Karpas-422 (cell line): Measurements from ENCODE around the gene SEL1L3. TPM values are rescaled to one million over a fixed set of nuclear protein-coding genes. Genes with fewer than 3 reads are reported as not detected.

ENCODE experiments used
- DNase-seq: peaks from one replicate; pipeline ENCODE4 v3.0.0-alpha.2; 2015
- H2AFZ ChIP-seq: fragments of 200-600 bp; sonication (generic); 2 replicates; pipeline ENCODE4 v1.6.1; 2014; ENCODE audit warnings: antibody characterized with exemption, low read length, mixed read lengths
- H3K27ac ChIP-seq: fragments of 200-600 bp; sonication (generic); 2 replicates; pipeline ENCODE4 v1.5.1; 2014; ENCODE audit warnings: mild to moderate bottlenecking, low read length, moderate library complexity
- H3K27me3 ChIP-seq: fragments of 200-600 bp; sonication (generic); 2 replicates; pipeline ENCODE4 v1.6.1; 2014; ENCODE audit warnings: low read length, mixed read lengths
- H3K36me3 ChIP-seq: fragments of 200-600 bp; sonication (generic); 2 replicates; pipeline ENCODE4 v1.6.1; 2014; ENCODE audit warnings: low read length, mixed read lengths; ENCODE audit not compliant: insufficient read depth
- H3K4me1 ChIP-seq: fragments of 200-600 bp; sonication (generic); 2 replicates; pipeline ENCODE4 v1.6.1; 2014; ENCODE audit warnings: mild to moderate bottlenecking, low read length, mixed read lengths
- H3K4me2 ChIP-seq: fragments of 200-600 bp; sonication (generic); 2 replicates; pipeline ENCODE4 v1.6.1; 2014; ENCODE audit warnings: low read length, low read depth, mild to moderate bottlenecking; ENCODE audit not compliant: poor library complexity, severe bottlenecking
- H3K4me3 ChIP-seq: fragments of 200-600 bp; sonication (generic); 2 replicates; pipeline ENCODE4 v1.5.1; 2014; ENCODE audit warnings: mild to moderate bottlenecking, antibody characterized with exemption, low read length, mixed read lengths
- H3K79me2 ChIP-seq: fragments of 200-600 bp; sonication (generic); 2 replicates; pipeline ENCODE4 v1.6.1; 2014; ENCODE audit warnings: mild to moderate bottlenecking, low read length, mixed read lengths
- H3K9ac ChIP-seq: fragments of 200-600 bp; sonication (generic); 2 replicates; pipeline ENCODE4 v1.6.0; 2014; ENCODE audit warnings: low read length
- H3K9me2 ChIP-seq: fragments of 200-600 bp; sonication (generic), shearing (Covaris generic); replicated peaks from 2 replicates; pipeline ENCODE4 v1.6.0; 2014; ENCODE audit warnings: mild to moderate bottlenecking, low read length, moderate library complexity; ENCODE audit not compliant: insufficient read depth
- H3K9me3 ChIP-seq: fragments of 300-700, 200-600 bp; sonication (generic); 2 replicates; pipeline ENCODE4 v1.6.1; 2014; ENCODE audit warnings: low read length, mixed read lengths
- H4K20me1 ChIP-seq: fragments of 200-600 bp; sonication (generic); 2 replicates; pipeline ENCODE4 v1.6.1; 2014; ENCODE audit warnings: mild to moderate bottlenecking, antibody characterized with exemption, low read length, low read depth; ENCODE audit not compliant: insufficient read depth
- total RNA-seq: library from RNA; depleted of rRNA; stranded (reverse); fragments of >200 nt; shearing (Covaris generic); gene quantifications from 2 replicates; pipeline ENCODE4 v1.2.3, GENCODE V29; 2014; ENCODE audit warnings: low replicate concordance

Gene SEL1L3
- total RNA-seq, 1 experiment from 2014 or later = 271 TPM

- peaks cover 12% of the 10 kb centered on the region for H3K4me1 ChIP-seq
- H3K79me2 ChIP-seq = peaks cover 36% of the 10 kb centered on the region
- no peaks in the 10 kb centered on the region for H3K27me3 ChIP-seq
- H3K4me2 ChIP-seq = no peak overlapping the region
- H2AFZ ChIP-seq = no peak overlapping the region
- H3K4me3 ChIP-seq = no peak overlapping the region
- no peak overlapping the region for H3K27ac ChIP-seq
- H3K36me3 ChIP-seq = peaks cover 83% of the 10 kb centered on the region
- no peaks in the 10 kb centered on the region for H3K9me3 ChIP-seq
- H3K9me2 ChIP-seq = no peaks in the 10 kb centered on the region
- DNase-seq = no peak
- H4K20me1 ChIP-seq = peaks cover 3% of the 10 kb centered on the region; the same call in 1 of the 2 replicates
- no peak overlapping the region for H3K9ac ChIP-seq
Observed at GRCh38 chr4:25816591-25817058, 46.2 kb downstream of the SEL1L3 start.

GRCh38 chr4:25815586-25815985, 47.2 kb downstream of the SEL1L3 start:
- peaks cover 3% of the 10 kb centered on the region; the same call in 1 of the 2 replicates for H4K20me1 ChIP-seq
- H3K4me2 ChIP-seq = no peak overlapping the region
- H3K4me3 ChIP-seq = no peak overlapping the region
- H3K36me3 ChIP-seq = peaks cover 83% of the 10 kb centered on the region
- peaks cover 40% of the 10 kb centered on the region for H3K79me2 ChIP-seq
- no peak for DNase-seq
- no peaks in the 10 kb centered on the region for H3K27me3 ChIP-seq
- no peaks in the 10 kb centered on the region for H3K9me2 ChIP-seq
- no peak overlapping the region for H3K9ac ChIP-seq
- peaks cover 12% of the 10 kb centered on the region for H3K4me1 ChIP-seq
- H3K27ac ChIP-seq = no peak overlapping the region
- H3K9me3 ChIP-seq = no peaks in the 10 kb centered on the region
- no peak overlapping the region for H2AFZ ChIP-seq

GRCh38 chr4:25814301-25815136, 48.3 kb downstream of the SEL1L3 start:
- Histone ChIP-seq H3K4me2 (no peak overlapping the region), H3K27me3 (no peaks in the 10 kb centered on the region), H3K4me1 (peaks cover 3% of the 10 kb centered on the region; the same call in 1 of the 2 replicates), H3K79me2 (peaks cover 40% of the 10 kb centered on the region), H3K4me3 (no peak overlapping the region), H3K27ac (no peak overlapping the region), H4K20me1 (peaks cover 3% of the 10 kb centered on the region; the same call in 1 of the 2 replicates), H3K36me3 (peaks cover 84% of the 10 kb centered on the region), H3K9ac (no peak overlapping the region), H3K9me3 (no peaks in the 10 kb centered on the region), H3K9me2 (no peaks in the 10 kb centered on the region), H2AFZ (no peak overlapping the region)
- DNase-seq = no peak

GRCh38 chr4:25813448-25814106, 49.2 kb downstream of the SEL1L3 start:
- H3K79me2 ChIP-seq = peaks cover 40% of the 10 kb centered on the region
- DNase-seq = no peak
- peaks cover 3% of the 10 kb centered on the region; the same call in 1 of the 2 replicates for H4K20me1 ChIP-seq
- no peaks in the 10 kb centered on the region for H3K9me3 ChIP-seq
- no peak overlapping the region for H3K4me2 ChIP-seq
- H3K9ac ChIP-seq = no peak overlapping the region
- no peaks in the 10 kb centered on the region for H3K27me3 ChIP-seq
- no peak overlapping the region for H3K4me3 ChIP-seq
- no peak overlapping the region for H2AFZ ChIP-seq
- H3K4me1 ChIP-seq = no peaks in the 10 kb centered on the region
- H3K9me2 ChIP-seq = no peaks in the 10 kb centered on the region
- H3K27ac ChIP-seq = no peak overlapping the region
- peaks cover 76% of the 10 kb centered on the region for H3K36me3 ChIP-seq

GRCh38 chr4:25811841-25812240, 50.9 kb downstream of the SEL1L3 start:
- Histone ChIP-seq H3K4me3 (no peak overlapping the region), H3K9ac (no peak overlapping the region), H3K4me2 (no peak overlapping the region), H3K9me2 (no peaks in the 10 kb centered on the region), H2AFZ (no peak overlapping the region), H3K4me1 (no peaks in the 10 kb centered on the region), H3K79me2 (peaks cover 45% of the 10 kb centered on the region), H3K27ac (no peak overlapping the region), H3K9me3 (no peaks in the 10 kb centered on the region), H3K36me3 (peaks cover 74% of the 10 kb centered on the region), H3K27me3 (no peaks in the 10 kb centered on the region), H4K20me1 (peaks cover 3% of the 10 kb centered on the region; the same call in 1 of the 2 replicates)
- DNase-seq = no peak

- Histone ChIP-seq H3K4me2 (no peak overlapping the region), H3K9ac (no peak overlapping the region), H4K20me1 (peaks cover 3% of the 10 kb centered on the region; the same call in 1 of the 2 replicates), H3K4me1 (0 out of 2 replicates have a peak, but pooled peaks cover 2% of the 10 kb centered on the region), H3K4me3 (no peak overlapping the region), H2AFZ (no peak overlapping the region), H3K79me2 (peaks cover 40% of the 10 kb centered on the region), H3K9me3 (no peaks in the 10 kb centered on the region), H3K27ac (no peak overlapping the region), H3K9me2 (no peaks in the 10 kb centered on the region), H3K36me3 (peaks cover 74% of the 10 kb centered on the region), H3K27me3 (no peaks in the 10 kb centered on the region)
- no peak for DNase-seq
Observed at GRCh38 chr4:25811374-25811690, 51.5 kb downstream of the SEL1L3 start.

- peaks cover 3% of the 10 kb centered on the region; the same call in 1 of the 2 replicates for H4K20me1 ChIP-seq
- H3K79me2 ChIP-seq = peaks cover 38% of the 10 kb centered on the region
- no peak for DNase-seq
- 0 out of 2 replicates have a peak, but pooled peaks cover 4% of the 10 kb centered on the region for H3K4me1 ChIP-seq
- H3K27ac ChIP-seq = no peak overlapping the region
- no peaks in the 10 kb centered on the region for H3K27me3 ChIP-seq
- H3K4me2 ChIP-seq = no peak overlapping the region
- no peaks in the 10 kb centered on the region for H3K9me2 ChIP-seq
- no peak overlapping the region for H3K9ac ChIP-seq
- H3K4me3 ChIP-seq = no peak overlapping the region
- no peak overlapping the region for H2AFZ ChIP-seq
- peaks cover 74% of the 10 kb centered on the region for H3K36me3 ChIP-seq
- H3K9me3 ChIP-seq = no peaks in the 10 kb centered on the region
Observed at GRCh38 chr4:25810461-25811373, 52.1 kb downstream of the SEL1L3 start.
